Naive thymus-derived CD4-positive, alpha-beta T cell (primary cell): ENCODE results near the gene RSAD2. TPM values are rescaled to one million over a fixed set of nuclear protein-coding genes. Genes with fewer than 3 reads are reported as not detected.

Experiments used
- ATAC-seq: fragments of 150-1000 bp; cut with Tn5 transposase; 2 replicates; pipeline ENCODE4 v1.10.0; 2021; ENCODE audit warnings: mild to moderate bottlenecking, moderate library complexity
- CTCF ChIA-PET: fragments of 350-600 bp; sonication (Branson Sonifier 250); formaldehyde crosslinking; loops from one replicate; lab custom pipeline; 2021; ENCODE audit warnings: antibody characterized with exemption; lab: Charles Lee
- POLR2A ChIA-PET: fragments of 350-600 bp; sonication (Branson Sonifier 250); formaldehyde crosslinking; loops from one replicate; lab custom pipeline; 2021; ENCODE audit warnings: antibody characterized with exemption, inconsistent platforms; lab: Charles Lee
- DNase-seq, 9 donors: peaks; one replicate each; pipeline versions ENCODE4 v3.0.0 to v3.0.0-alpha.2; 2020 to 2022; ENCODE audit warnings: mixed read lengths in 1 of 9
- H3K27ac ChIP-seq: one replicate; pipeline ENCODE4 v1.7.0; 2013; ENCODE audit warnings: mild to moderate bottlenecking, low read depth, low read length, moderate library complexity
- H3K27me3 ChIP-seq, 2 donors: one replicate each; pipeline ENCODE4 v1.7.0; 2013; ENCODE audit warnings: low read length in 2 of 2, mild to moderate bottlenecking in 2 of 2, moderate library complexity in 2 of 2; ENCODE audit not compliant: control insufficient read depth in 2 of 2, insufficient read depth in 2 of 2
- H3K36me3 ChIP-seq, 3 experiments: 1 replicate in 2 of 3; 2 replicates in 1 of 3; pipeline ENCODE4 v1.7.0; 2013; ENCODE audit warnings: low read length in 3 of 3, mild to moderate bottlenecking in 3 of 3, moderate library complexity in 1 of 3; ENCODE audit not compliant: insufficient read depth in 3 of 3, control insufficient read depth in 2 of 3
- H3K4me1 ChIP-seq, 2 donors: one replicate each; pipeline ENCODE4 v1.7.0; 2013; ENCODE audit warnings: low read length in 2 of 2, mild to moderate bottlenecking in 2 of 2, moderate library complexity in 1 of 2; ENCODE audit not compliant: control insufficient read depth in 2 of 2, insufficient read depth in 2 of 2
- H3K4me3 ChIP-seq: 2 replicates; pipeline ENCODE4 v1.7.0; 2013; ENCODE audit warnings: mild to moderate bottlenecking, low read length
- H3K9me3 ChIP-seq, 3 experiments: 1 replicate in 2 of 3; 2 replicates in 1 of 3; pipeline ENCODE4 v1.7.0; 2013; ENCODE audit warnings: low read length in 3 of 3; ENCODE audit not compliant: control insufficient read depth in 2 of 3
- H3K27ac Mint-ChIP-seq, 9 donors: one replicate each; pipeline ENCODE4 v1.8.0; 2020 to 2022; ENCODE audit warnings: mixed read lengths in 9 of 9, mild to moderate bottlenecking in 8 of 9, moderate library complexity in 5 of 9, inconsistent platforms in 2 of 9
- H3K27me3 Mint-ChIP-seq, 5 donors: one replicate each; pipeline ENCODE4 v1.8.0; 2021 to 2022; ENCODE audit warnings: mixed read lengths in 5 of 5, mild to moderate bottlenecking in 1 of 5
- H3K36me3 Mint-ChIP-seq, 5 donors: one replicate each; pipeline ENCODE4 v1.8.0; 2020 to 2022; ENCODE audit warnings: mixed read lengths in 5 of 5, mild to moderate bottlenecking in 3 of 5, inconsistent platforms in 1 of 5
- H3K4me1 Mint-ChIP-seq, 7 donors: one replicate each; pipeline ENCODE4 v1.8.0; 2020 to 2022; ENCODE audit warnings: mixed read lengths in 7 of 7, mild to moderate bottlenecking in 3 of 7, inconsistent platforms in 1 of 7
- H3K4me3 Mint-ChIP-seq, 10 donors: one replicate each; pipeline ENCODE4 v1.8.0; 2020 to 2022; ENCODE audit warnings: mild to moderate bottlenecking in 10 of 10, mixed read lengths in 10 of 10, moderate library complexity in 6 of 10, inconsistent platforms in 2 of 10
- H3K9me3 Mint-ChIP-seq, 11 donors: one replicate each; pipeline ENCODE4 v1.8.0; 2020 to 2022; ENCODE audit warnings: mixed read lengths in 11 of 11, mild to moderate bottlenecking in 4 of 11, inconsistent platforms in 1 of 11, moderate library complexity in 1 of 11
- intact Hi-C, 2 donors: fragments of 100-400 bp; cut with micrococcal nuclease; formaldehyde crosslinking; loops; one replicate each; pipeline ENCODE4 v1.15.1; 2023
- polyA plus RNA-seq, 2 donors: library from polyadenylated mRNA; unstranded; fragments of 300-500 nt; fragmentation: Illumina TruSeq; gene quantifications; one replicate each; pipeline ENCODE4 v1.2.3, GENCODE V29; 2021
- total RNA-seq, 6 experiments: library from RNA in 5 of 6; stranded (reverse) in 5 of 6; gene quantifications; 1 replicate in 5 of 6; 2 replicates in 1 of 6; pipeline ENCODE4 v1.2.3 and lab custom pipeline; 2021 to 2026

The RSAD2 gene
- total and polyA plus RNA-seq, 7 experiments from 2014 or later, result 5.0 to 72.6 (median 6.6) TPM

GRCh38 chr2:6885968-6886367 is 8.4 kb downstream of the RSAD2 start:
- Mint-ChIP-seq H3K9me3 (no peaks in the 10 kb centered on the region), H3K27ac (peak overlapping the region in 1 of 9 donors; percentile 31), H3K4me1 (peaks cover 7 to 57% (median 24%) of the 10 kb centered on the region in 7 donors), H3K36me3 (peaks cover 15 to 65% (median 46%) of the 10 kb centered on the region in 5 donors), H3K27me3 (no peaks in the 10 kb centered on the region), H3K4me3 (no peak overlapping the region)
- H3K9me3 ChIP-seq, result no peaks in the 10 kb centered on the region
- DNase-seq (no peak), ATAC-seq (no peak)
- peaks cover 0 to 13% of the 10 kb centered on the region in 2 donors for H3K4me1 ChIP-seq
- no peak overlapping the region for H3K4me3 ChIP-seq
- no peak overlapping the region for H3K27ac ChIP-seq
- ChIA-PET POLR2A (interaction anchor here (1.0 kb wide), 1 partner anchor 23 kb away, joined by 3 read pairs; no protein-coding TSS in a partner anchor), CTCF (interaction anchor here (1.3 kb wide), 1 partner anchor 14 kb away, joined by 4 read pairs; no protein-coding TSS in a partner anchor)
- H3K27me3 ChIP-seq, result peaks cover 0 to 3% of the 10 kb centered on the region in 2 donors
- intact Hi-C loops, result no loop called here
- no peaks in the 10 kb centered on the region for H3K36me3 ChIP-seq

- POLR2A ChIA-PET, result interaction anchor here (1.1 to 1.4 kb wide), 3 partner anchors 11 to 33 kb away, joined by 3 to 5 read pairs (median 3); partner anchors contain the start of genes CMPK2 and RSAD2
- Histone ChIP-seq H3K36me3 (no peaks in the 10 kb centered on the region), H3K4me3 (no peak overlapping the region), H3K9me3 (no peaks in the 10 kb centered on the region), H3K4me1 (peaks cover 0 to 5% of the 10 kb centered on the region in 2 donors), H3K27ac (no peak overlapping the region), H3K27me3 (peaks cover 0 to 3% of the 10 kb centered on the region in 2 donors)
- Mint-ChIP-seq H3K9me3 (no peaks in the 10 kb centered on the region), H3K36me3 (peaks cover 8 to 54% (median 42%) of the 10 kb centered on the region in 5 donors), H3K27ac (no peak overlapping the region), H3K4me1 (peaks cover under 1 to 39% (median 6%) of the 10 kb centered on the region in 7 donors), H3K27me3 (no peaks in the 10 kb centered on the region), H3K4me3 (no peak overlapping the region)
- no peak for ATAC-seq
- CTCF ChIA-PET, result interaction anchor here (0.6 to 1.6 kb wide), 4 partner anchors 8 to 97 kb away, joined by 3 to 8 read pairs (median 4); partner anchors contain the start of gene RNF144A
- intact Hi-C loops, result no loop called here
- DNase-seq, result no peak
Observed at GRCh38 chr2:6887751-6888192, 10.2 kb downstream of the RSAD2 start.

GRCh38 chr2:6888724-6889123 is 11.1 kb downstream of the RSAD2 start:
- Histone ChIP-seq H3K27ac (no peak overlapping the region), H3K9me3 (no peaks in the 10 kb centered on the region), H3K36me3 (no peaks in the 10 kb centered on the region), H3K4me3 (no peak overlapping the region), H3K27me3 (peaks cover 0 to 3% of the 10 kb centered on the region in 2 donors), H3K4me1 (peaks cover 0 to 5% of the 10 kb centered on the region in 2 donors)
- ChIA-PET POLR2A (interaction anchor here (0.5 kb wide), 1 partner anchor 36 kb away, joined by 3 read pairs; no protein-coding TSS in a partner anchor), CTCF (interaction anchor here (1.1 to 1.6 kb wide), 3 partner anchors 8 to 28 kb away, joined by 3 to 8 read pairs (median 6); partner anchors contain the start of gene RNF144A)
- peaks cover 0 to 35% (median 4%) of the 10 kb centered on the region in 7 donors for H3K4me1 Mint-ChIP-seq
- H3K36me3 Mint-ChIP-seq, result peaks cover 7 to 51% (median 33%) of the 10 kb centered on the region in 5 donors
- DNase-seq (no peak), ATAC-seq (no peak)
- H3K27me3 Mint-ChIP-seq, result no peaks in the 10 kb centered on the region
- no peaks in the 10 kb centered on the region for H3K9me3 Mint-ChIP-seq
- intact Hi-C loops, result no loop called here
- no peak overlapping the region for H3K4me3 Mint-ChIP-seq
- H3K27ac Mint-ChIP-seq, result peak overlapping the region in 4 of 9 donors; percentile 13 to 65 (median 36)

GRCh38 chr2:6893876-6894482 is 16.4 kb downstream of the RSAD2 start:
- no peaks in the 10 kb centered on the region for H3K9me3 ChIP-seq
- Mint-ChIP-seq H3K27me3 (no peaks in the 10 kb centered on the region), H3K9me3 (peaks cover 0 to 1% (median 0%) of the 10 kb centered on the region in 11 donors), H3K36me3 (peaks cover 5 to 48% (median 20%) of the 10 kb centered on the region in 5 donors), H3K4me1 (peaks cover 0 to 15% (median 8%) of the 10 kb centered on the region in 7 donors), H3K27ac (peak overlapping the region in 7 of 9 donors; percentile 4 to 81 (median 36)), H3K4me3 (no peak overlapping the region)
- ChIA-PET CTCF (interaction anchor here (0.6 to 5.5 kb wide), 9 partner anchors 12 to 150 kb away, joined by 4 to 47 read pairs (median 5); partner anchors contain the start of gene RSAD2), POLR2A (interaction anchor here (0.6 to 1.7 kb wide), 5 partner anchors 9 to 120 kb away, joined by 3 to 5 read pairs (median 3); no protein-coding TSS in a partner anchor)
- H3K27me3 ChIP-seq, result peaks cover 0 to 3% of the 10 kb centered on the region in 2 donors
- no peak overlapping the region for H3K27ac ChIP-seq
- H3K4me3 ChIP-seq, result no peak overlapping the region
- intact Hi-C loops, result no loop called here
- DNase-seq (no peak), ATAC-seq (no peak)
- no peaks in the 10 kb centered on the region for H3K4me1 ChIP-seq
- H3K36me3 ChIP-seq, result peaks cover 0 to 13% (median 0%) of the 10 kb centered on the region in 3 experiments

- H3K4me3 Mint-ChIP-seq, result no peak overlapping the region
- DNase-seq (peak in 6 of 9 donors; percentile 32 to 54 (median 50)), ATAC-seq (peak; percentile 57)
- no peak overlapping the region for H3K27ac ChIP-seq
- H3K27me3 Mint-ChIP-seq, result no peaks in the 10 kb centered on the region
- H3K9me3 Mint-ChIP-seq, result peaks cover 0 to 20% (median 13%) of the 10 kb centered on the region in 11 donors
- ChIA-PET POLR2A (interaction anchor here (0.7 to 3.4 kb wide), 12 partner anchors 9 to 396 kb away, joined by 3 to 18 read pairs (median 6); partner anchors contain the start of genes CMPK2 and RNF144A), CTCF (interaction anchor here (0.7 to 5.5 kb wide), 26 partner anchors 9 to 150 kb away, joined by 3 to 47 read pairs (median 5); partner anchors contain the start of genes RNF144A and RSAD2)
- H3K27me3 ChIP-seq, result no peaks in the 10 kb centered on the region
- peaks cover 5 to 68% (median 24%) of the 10 kb centered on the region in 5 donors for H3K36me3 Mint-ChIP-seq
- no peaks in the 10 kb centered on the region for H3K9me3 ChIP-seq
- peaks cover 0 to 25% (median 17%) of the 10 kb centered on the region in 7 donors for H3K4me1 Mint-ChIP-seq
- H3K4me3 ChIP-seq, result no peak overlapping the region
- intact Hi-C loops, result loop anchor here (1.0 to 5.0 kb wide), 12 partner anchors 12 to 187 kb away; partner anchors contain the start of gene RNF144A (in 1 of the 2)
- no peaks in the 10 kb centered on the region for H3K4me1 ChIP-seq
- H3K36me3 ChIP-seq, result peaks cover 0 to 13% (median 0%) of the 10 kb centered on the region in 3 experiments
- H3K27ac Mint-ChIP-seq, result peak overlapping the region in 1 of 9 donors; percentile 48
Observed at GRCh38 chr2:6896930-6897759, 19.6 kb downstream of the RSAD2 start.
